KG1 (cell line): ENCODE data around the gene ASTN2.

Source experiments
- DNase-seq: peaks from one replicate; lab custom pipeline; 2025; lab: John Stamatoyannopoulos, UW

ASTN2 gene

GRCh38 chr9:116504893-116505480 lies 909.9 kb downstream of the ASTN2 start:
- no peak for DNase-seq

- no peak for DNase-seq
These were observed 910.8 kb downstream of the ASTN2 start for GRCh38 chr9:116504081-116504480.

GRCh38 chr9:116502746-116503145 lies 912.1 kb downstream of the ASTN2 start:
- DNase-seq: no peak

GRCh38 chr9:116501871-116502270 lies 913.0 kb downstream of the ASTN2 start:
- no peak for DNase-seq

GRCh38 chr9:116499986-116500871 lies 914.6 kb downstream of the ASTN2 start:
- no peak for DNase-seq

- no peak for DNase-seq
These were observed 915.4 kb downstream of the ASTN2 start for GRCh38 chr9:116499434-116499833.

DNA sequence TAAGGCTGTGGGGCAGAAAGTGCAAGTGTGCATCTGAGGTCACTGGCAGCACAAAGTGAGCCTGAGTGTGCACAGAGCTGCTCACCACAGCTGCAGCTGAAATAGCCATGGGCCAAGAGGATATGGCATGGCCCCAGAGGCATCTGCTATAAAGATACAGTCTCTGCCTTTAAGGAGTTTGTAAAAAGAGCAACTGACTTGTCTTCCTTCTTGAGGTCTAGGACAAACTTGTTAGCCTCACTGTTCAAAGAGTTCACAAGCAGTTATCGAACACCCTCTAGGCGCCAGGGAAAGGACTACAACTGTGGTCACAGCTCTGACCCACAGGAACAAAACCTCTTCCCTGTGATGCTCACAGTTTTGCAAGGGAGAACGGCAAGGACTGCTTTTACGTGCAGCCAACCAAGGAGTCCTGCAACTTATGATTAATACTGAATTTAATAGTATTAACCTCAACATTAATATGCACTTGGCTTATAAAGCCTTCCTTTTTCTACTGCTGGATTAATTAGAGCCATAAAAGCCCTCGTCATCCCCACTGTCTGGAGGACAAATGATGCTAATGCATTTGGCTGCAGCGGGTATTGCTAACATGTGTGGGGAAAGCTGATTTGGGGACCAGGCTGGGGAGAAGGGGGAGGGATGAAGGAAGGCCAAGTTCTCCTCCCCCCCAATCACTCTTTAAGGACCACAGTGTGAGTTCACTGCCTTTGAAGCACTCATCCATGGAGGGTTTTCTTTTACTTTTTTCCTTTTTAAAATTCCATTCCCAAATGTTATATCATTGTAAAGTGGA lies 917.6 kb downstream of the ASTN2 start:
- no peak for DNase-seq

DNA sequence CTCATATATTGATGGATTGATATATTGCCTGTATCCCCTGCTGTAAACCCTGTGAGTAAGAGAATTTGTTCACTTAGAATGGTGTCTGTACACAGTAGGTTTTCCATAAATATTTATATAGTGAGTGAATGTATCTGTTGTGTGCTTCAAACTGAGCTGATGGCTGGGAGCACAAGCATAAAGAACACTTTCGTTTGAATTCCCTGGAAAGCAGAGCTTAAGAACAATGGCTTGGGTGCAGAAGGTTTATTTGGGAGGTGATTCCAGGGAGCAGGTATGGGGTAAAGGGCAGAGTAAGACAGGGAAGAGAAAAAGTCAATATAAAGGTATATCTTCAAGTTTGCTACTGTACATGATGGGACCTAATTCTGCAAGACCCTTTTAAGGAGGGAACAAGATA lies 918.7 kb downstream of the ASTN2 start:
- no peak for DNase-seq

DNA sequence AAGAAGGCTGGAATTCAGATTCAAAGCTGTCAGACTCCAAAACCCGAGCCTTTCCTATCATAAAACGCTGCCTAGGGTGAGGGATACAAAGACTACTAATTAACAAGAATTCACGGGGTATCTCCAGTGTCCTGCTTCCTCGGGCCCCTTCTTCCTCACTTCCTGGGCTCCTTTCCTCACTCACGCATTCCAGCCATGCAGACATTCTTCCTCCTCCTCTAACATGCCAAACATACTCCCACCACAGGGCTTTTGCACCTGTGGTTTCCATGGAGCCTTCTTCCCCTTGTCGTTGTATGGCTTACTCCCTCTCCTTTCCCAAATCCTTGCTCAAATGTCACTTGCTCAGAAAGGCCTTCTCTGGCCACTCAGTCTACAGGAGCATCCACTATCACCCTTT lies 919.1 kb downstream of the ASTN2 start:
- no peak for DNase-seq

GRCh38 chr9:116494815-116495634 lies 919.8 kb downstream of the ASTN2 start:
- no peak for DNase-seq

DNA sequence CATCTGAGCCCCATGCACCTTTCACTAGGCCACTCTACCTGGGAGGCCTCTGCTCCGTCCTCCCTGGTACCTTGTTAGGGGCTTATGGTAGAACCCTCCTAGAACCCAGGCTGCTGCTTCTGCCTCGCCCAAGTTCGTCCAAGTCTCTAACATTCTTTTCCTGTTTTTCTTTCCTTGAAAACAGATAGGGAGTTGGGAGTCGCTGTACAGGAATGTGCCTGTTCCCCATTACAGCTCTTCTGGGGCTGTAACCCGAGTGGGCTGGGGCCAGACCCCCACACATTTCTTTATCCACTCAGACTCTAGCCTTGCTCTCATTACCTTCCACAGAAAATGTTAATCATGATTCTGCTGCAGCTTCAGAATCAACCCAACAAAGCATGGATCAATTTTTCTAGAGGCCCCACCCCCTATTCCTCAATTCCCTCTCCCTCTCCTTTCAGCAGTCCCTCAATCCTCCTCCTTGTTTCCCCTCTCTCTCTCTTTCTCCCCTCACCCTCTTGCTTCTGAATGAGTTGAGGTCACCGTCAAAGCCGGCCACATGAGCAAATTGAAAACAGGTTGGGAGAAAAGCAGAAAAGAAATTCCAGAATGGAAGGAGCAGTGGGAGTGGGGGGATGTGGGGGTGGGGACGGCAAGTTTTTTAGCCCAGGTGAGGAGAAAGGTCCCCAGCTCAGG lies 921.5 kb downstream of the ASTN2 start:
- DNase-seq: no peak

GRCh38 chr9:116491659-116492058 lies 923.2 kb downstream of the ASTN2 start:
- no peak for DNase-seq

DNA sequence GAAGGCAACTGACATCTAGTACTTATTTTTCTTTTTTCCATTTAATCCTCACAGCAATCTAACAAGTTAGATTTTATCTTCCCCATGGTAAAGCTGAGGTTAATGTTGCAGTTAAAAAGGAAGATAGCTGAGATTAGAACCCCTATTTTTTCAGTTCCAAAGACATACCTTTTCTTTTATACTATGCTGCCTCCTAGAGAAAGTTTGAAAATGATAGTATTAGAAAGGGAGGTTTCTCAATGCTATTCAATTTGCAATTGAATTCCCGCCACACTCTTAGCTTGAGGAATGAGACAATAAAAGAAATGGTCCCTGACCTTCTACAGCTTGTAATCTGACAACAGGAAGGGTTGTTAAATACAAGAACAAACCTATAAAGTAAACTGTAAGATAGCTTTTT lies 923.6 kb downstream of the ASTN2 start:
- no peak for DNase-seq

GRCh38 chr9:116490321-116490720 lies 924.5 kb downstream of the ASTN2 start:
- no peak for DNase-seq

DNA sequence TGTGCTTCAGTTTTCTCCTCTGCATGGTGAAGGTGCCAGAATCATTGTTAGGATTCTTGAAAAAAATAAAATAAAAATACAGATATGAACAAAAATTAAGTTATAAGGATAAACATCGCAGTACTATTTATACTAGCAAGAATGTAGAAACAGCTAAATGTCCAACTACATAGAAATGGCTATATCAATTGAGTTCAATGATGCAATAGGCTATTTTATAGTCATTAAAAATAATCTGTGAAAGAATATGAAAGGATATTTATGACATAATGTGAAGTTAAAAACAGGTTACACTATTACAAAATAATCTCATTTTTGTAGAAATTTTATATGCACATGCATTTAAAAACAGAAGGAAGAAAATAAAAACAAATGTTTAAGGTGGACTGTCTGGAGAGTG lies 926.5 kb downstream of the ASTN2 start:
- DNase-seq: no peak

DNA sequence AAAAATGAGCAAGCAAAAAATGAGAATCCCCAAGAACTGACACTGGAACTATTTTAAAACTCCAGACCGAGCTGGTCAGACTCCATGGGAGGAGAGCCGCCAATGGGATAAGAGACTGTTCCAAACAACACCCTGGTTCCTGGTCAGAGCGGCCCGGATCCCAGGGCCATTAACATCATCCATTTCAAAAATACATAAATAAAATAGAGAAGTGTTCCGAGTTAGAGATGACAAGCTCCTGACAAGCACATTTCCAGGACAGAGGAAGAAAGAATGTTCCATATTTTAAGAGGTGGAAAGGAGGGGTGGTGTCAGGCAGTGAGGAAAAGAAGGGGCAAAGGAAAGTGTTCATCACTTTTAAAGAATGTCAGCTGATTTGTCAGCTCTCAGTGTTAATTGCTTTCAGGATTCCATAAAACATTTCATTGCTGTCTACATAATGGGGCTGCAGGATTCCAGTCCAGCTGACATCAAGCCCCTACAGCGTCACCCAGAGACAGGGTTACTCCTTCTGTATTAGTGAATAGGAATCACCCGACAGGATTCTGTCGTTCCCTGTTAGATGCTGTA lies 930.3 kb downstream of the ASTN2 start:
- DNase-seq: no peak

- DNase-seq: no peak
These were observed 931.0 kb downstream of the ASTN2 start for GRCh38 chr9:116483622-116484491.

DNA sequence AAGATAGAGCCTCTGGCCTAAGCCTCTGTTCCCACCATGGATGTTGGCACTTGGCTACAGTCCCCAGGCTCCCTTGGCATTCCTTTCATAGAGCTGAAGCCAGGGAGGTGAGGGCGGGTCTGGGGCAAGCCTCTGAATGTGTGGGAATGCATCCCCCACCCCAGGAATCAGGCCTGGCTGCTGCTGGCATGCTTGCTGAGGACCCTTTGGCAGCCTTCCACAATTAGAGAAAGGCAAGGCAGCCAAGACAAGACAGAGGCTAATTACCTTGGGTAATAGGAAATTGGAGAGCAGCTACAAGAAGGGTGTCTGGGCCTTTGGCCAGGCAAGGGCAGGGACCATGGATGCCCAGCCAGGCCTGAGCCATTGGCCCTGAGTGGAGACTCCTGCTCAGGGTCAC lies 932.1 kb downstream of the ASTN2 start:
- no peak for DNase-seq

DNA sequence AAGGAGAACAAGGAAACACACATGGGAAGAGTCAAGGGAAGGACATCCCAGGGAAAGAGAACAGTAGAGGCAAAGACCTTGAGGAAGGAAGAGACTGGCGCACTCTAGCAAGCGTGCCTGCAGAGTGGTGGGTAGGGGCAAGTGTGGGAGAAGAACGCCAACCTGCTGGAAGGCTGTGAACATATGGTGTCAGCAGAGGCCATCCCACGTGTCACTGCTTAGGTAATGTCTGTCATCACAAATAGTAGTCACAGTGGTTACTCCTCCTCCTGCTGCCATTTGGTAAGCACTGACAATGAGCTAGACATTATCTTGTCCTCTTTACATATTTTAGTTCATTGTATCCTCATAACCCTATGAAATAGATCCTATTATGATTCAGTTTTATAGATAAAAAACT lies 934.2 kb downstream of the ASTN2 start:
- no peak for DNase-seq

DNA sequence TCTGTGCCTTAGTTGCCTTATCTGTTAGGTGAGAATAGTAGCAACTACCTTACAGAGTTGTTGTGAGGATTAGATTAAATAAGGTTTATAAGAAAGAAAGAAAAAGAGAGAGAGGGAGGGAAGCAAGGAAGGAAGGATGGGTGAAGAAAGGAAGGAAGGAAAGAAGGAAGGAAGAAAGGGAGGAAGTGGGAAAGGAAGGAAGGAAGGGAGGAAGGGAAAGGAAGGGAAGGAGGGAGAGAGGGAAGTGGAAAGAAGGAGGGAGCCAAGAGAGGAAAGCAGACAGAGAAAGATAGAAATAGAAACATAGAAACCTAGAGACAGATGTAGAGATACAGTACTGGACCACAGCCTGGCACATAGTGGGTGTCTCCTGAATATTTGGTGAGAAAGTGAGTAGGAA lies 934.9 kb downstream of the ASTN2 start:
- DNase-seq: no peak
